Upper lobe of left lung (tissue), 6 donors: Measurements from ENCODE around the gene IGIP. TPM values are rescaled to one million over a fixed set of nuclear protein-coding genes. Genes with fewer than 3 reads are reported as not detected.

ENCODE experiments used
- ATAC-seq, 2 donors: fragments of 200-7000 bp; cut with Tn5 transposase; one replicate each; pipeline ENCODE4 v1.9.1; 2022; ENCODE audit warnings: mild to moderate bottlenecking in 2 of 2, moderate library complexity in 2 of 2; ENCODE audit not compliant: low FRiP score in 2 of 2
- DNase-seq, 2 donors: peaks; one replicate each; pipeline ENCODE4 v3.0.0-alpha.2; 2019 to 2020
- H3K27ac ChIP-seq, 4 donors: fragments of 200-600 bp; sonication (generic); one replicate each; pipeline ENCODE4 v1.5.1; 2016 to 2019
- H3K27me3 ChIP-seq, 4 donors: fragments of 200-600 bp; sonication (generic); one replicate each; pipeline ENCODE4 v1.5.1; 2017 to 2019
- H3K36me3 ChIP-seq, 4 donors: fragments of 200-600 bp; sonication (generic); one replicate each; pipeline ENCODE4 v1.5.1; 2016 to 2019
- H3K4me1 ChIP-seq, 4 donors: fragments of 200-600 bp; sonication (generic); one replicate each; pipeline ENCODE4 v1.5.1; 2018 to 2019
- H3K4me3 ChIP-seq, 4 donors: fragments of 200-600 bp; sonication (generic); one replicate each; pipeline ENCODE4 v1.5.1; 2017 to 2019; ENCODE audit warnings: mild to moderate bottlenecking in 2 of 4, moderate library complexity in 1 of 4
- H3K9me3 ChIP-seq, 4 donors: fragments of 200-600 bp; sonication (generic); one replicate each; pipeline ENCODE4 v1.5.1; 2018 to 2019
- CTCF ChIP-seq, 6 experiments: fragments of 450-650 bp in 4 of 6; fragments of 200-600 bp in 2 of 6; sonication (generic) in 2 of 6; IDR thresholded peaks; one replicate each; pipeline ENCODE4 v1.5.1; 2016 to 2019; ENCODE audit warnings: antibody characterized with exemption in 6 of 6
- EP300 ChIP-seq, 4 donors: sonication (generic); formaldehyde crosslinking; IDR thresholded peaks; one replicate each; pipeline ENCODE4 v1.5.1; 2017; ENCODE audit warnings: antibody characterized with exemption in 4 of 4, control low read depth in 2 of 4
- POLR2A ChIP-seq, 4 donors: fragments of 450-650 bp; IDR thresholded peaks; one replicate each; pipeline ENCODE4 v1.5.1; 2016 to 2017; ENCODE audit warnings: antibody characterized with exemption in 4 of 4, mild to moderate bottlenecking in 2 of 4
- POLR2AphosphoS5 ChIP-seq, 2 donors: sonication (generic); formaldehyde crosslinking; IDR thresholded peaks; one replicate each; pipeline ENCODE4 v1.5.1; 2017; ENCODE audit warnings: antibody characterized with exemption in 2 of 2
- WGBS, 2 donors: methylation state at CpG; one replicate each; pipeline ENCODE4 v1.1.5; 2017 to 2018; 5-methylcytosine and 5-hydroxymethylcytosine counted together
- total RNA-seq, 6 donors: library from RNA; depleted of rRNA in 4 of 6; stranded (reverse); fragments of >200 nt in 4 of 6; gene quantifications; one replicate each; pipeline versions ENCODE4 v1.1.0 to v1.2.1, GENCODE V29; 2016 to 2021
- donor health status: DM: no; HTN: no; CAD: no; lungs with moderate emphysema.
- donor health status: DM: no; HTN: yes; CAD: no; lungs with severe emphysema.

Gene IGIP
- total RNA-seq, 6 donors from 2014 or later: 8.4 to 32.8 (median 11.8) TPM

GRCh38 chr5:140130949-140131733 lies 5.4 kb downstream of the IGIP start:
- H3K36me3 ChIP-seq: no peaks in the 10 kb centered on the region
- TF ChIP-seq EP300 (IDR thresholded peaks at IDR 0.05): no peak
- no peak for TF ChIP-seq POLR2AphosphoS5 (IDR thresholded peaks at IDR 0.05)
- no peak for TF ChIP-seq CTCF (IDR thresholded peaks at IDR 0.05)
- TF ChIP-seq POLR2A (IDR thresholded peaks at IDR 0.05): no peak
- DNase-seq (no peak), ATAC-seq (no peak)
- no peaks in the 10 kb centered on the region for H3K9me3 ChIP-seq
- 71 to 72% methylated on average over 5 of the region's 5 CpGs for WGBS, 2 donors
- H3K27ac ChIP-seq: peak overlapping the region in 1 of 4 donors; percentile 45
- no peak overlapping the region for H3K4me3 ChIP-seq
- H3K4me1 ChIP-seq: peaks cover 12 to 27% (median 24%) of the 10 kb centered on the region in 4 donors
- no peaks in the 10 kb centered on the region for H3K27me3 ChIP-seq

- TF ChIP-seq CTCF (IDR thresholded peaks at IDR 0.05) (no peak), POLR2AphosphoS5 (IDR thresholded peaks at IDR 0.05) (peak; percentile 26 to 50)
- peak overlapping the region in 1 of 4 donors; percentile 45 for H3K27ac ChIP-seq
- peak; percentile 83 to 85 for ATAC-seq
- WGBS, 2 donors: 25 to 42% methylated on average over 3 of the region's 3 CpGs
- H3K36me3 ChIP-seq: no peaks in the 10 kb centered on the region
- peaks cover 12 to 27% (median 24%) of the 10 kb centered on the region in 4 donors for H3K4me1 ChIP-seq
- no peaks in the 10 kb centered on the region for H3K27me3 ChIP-seq
- DNase-seq: peak in 1 of 2 donors; percentile 92
- H3K4me3 ChIP-seq: no peak overlapping the region
- H3K9me3 ChIP-seq: no peaks in the 10 kb centered on the region
Observed at GRCh38 chr5:140131967-140132409, 6.3 kb downstream of the IGIP start.

- WGBS, 2 donors: 76 to 80% methylated on average over 4 of the region's 4 CpGs
- no peak overlapping the region for H3K4me3 ChIP-seq
- ATAC-seq (peak in 1 of 2 donors; percentile 71), DNase-seq (peak in 1 of 2 donors; percentile 78)
- no peak for TF ChIP-seq POLR2A (IDR thresholded peaks at IDR 0.05)
- TF ChIP-seq EP300 (IDR thresholded peaks at IDR 0.05): no peak
- no peak for TF ChIP-seq POLR2AphosphoS5 (IDR thresholded peaks at IDR 0.05)
- TF ChIP-seq CTCF (IDR thresholded peaks at IDR 0.05): peak in 4 of 6 experiments; percentile 27 to 50 (median 40)
- H3K9me3 ChIP-seq: no peaks in the 10 kb centered on the region
- H3K4me1 ChIP-seq: peaks cover 17 to 27% (median 24%) of the 10 kb centered on the region in 4 donors
- H3K27ac ChIP-seq: no peak overlapping the region
- no peaks in the 10 kb centered on the region for H3K27me3 ChIP-seq
- no peaks in the 10 kb centered on the region for H3K36me3 ChIP-seq
Observed at GRCh38 chr5:140133514-140134167, 7.9 kb downstream of the IGIP start.

- no peaks in the 10 kb centered on the region for H3K36me3 ChIP-seq
- no peak overlapping the region for H3K4me3 ChIP-seq
- TF ChIP-seq EP300 (IDR thresholded peaks at IDR 0.05) (no peak), POLR2AphosphoS5 (IDR thresholded peaks at IDR 0.05) (no peak), CTCF (IDR thresholded peaks at IDR 0.05) (no peak), POLR2A (IDR thresholded peaks at IDR 0.05) (no peak)
- WGBS, 2 donors: 78 to 84% methylated on average over 2 of the region's 2 CpGs
- H3K27me3 ChIP-seq: no peaks in the 10 kb centered on the region
- ATAC-seq (no peak), DNase-seq (no peak)
- peaks cover 17 to 27% (median 24%) of the 10 kb centered on the region in 4 donors for H3K4me1 ChIP-seq
- H3K27ac ChIP-seq: no peak overlapping the region
- no peaks in the 10 kb centered on the region for H3K9me3 ChIP-seq
Observed at GRCh38 chr5:140134277-140134935, 8.7 kb downstream of the IGIP start.
